ENCODE results near the gene DVL1.
A peak's percentile ranks its signal among the peaks of the same experiment; 100 is the strongest.
"Not testable (repeated sequence)": the region's sequence is repeated elsewhere in the genome, so short reads cannot be mapped to it uniquely, and the experiment has no call there.

DVL1 gene

GRCh38 chr1:1316199-1316598 is 33.0 kb downstream of the DVL1 start:
- H3K14ac ChIP-seq (ENCODE audit: low read length in 2 of 2); H3K4ac ChIP-seq (ENCODE audit: low read depth in 1 of 2, low read length in 2 of 2); H3K23ac ChIP-seq (ENCODE audit: low read length in 2 of 2); H3K9me3 ChIP-seq (ENCODE audit: control insufficient read depth, low read length); H3K4me2 ChIP-seq (ENCODE audit: low read length, poor library complexity, severe bottlenecking); H4K8ac ChIP-seq (ENCODE audit: low read length); H4K91ac ChIP-seq (ENCODE audit: low read length); H3K27ac ChIP-seq (ENCODE audit: low read length, poor library complexity, severe bottlenecking); H3K4me3 ChIP-seq (ENCODE audit: insufficient read depth in 1 of 2, low read depth in 1 of 2, low read length in 2 of 2); DNase-seq; H2AK5ac ChIP-seq (ENCODE audit: low read length, severe bottlenecking); H2AFZ ChIP-seq (ENCODE audit: low read depth, low read length); H3K27me3 ChIP-seq (ENCODE audit: control insufficient read depth in 1 of 2, insufficient read depth in 1 of 2, low read length in 2 of 2); H3K9ac ChIP-seq (ENCODE audit: low read length); H2BK5ac ChIP-seq (ENCODE audit: low read depth, low read length, poor library complexity, severe bottlenecking); H2BK120ac ChIP-seq (ENCODE audit: low read depth, low read length); H2BK15ac ChIP-seq (ENCODE audit: low read depth, poor library complexity, severe bottlenecking); H3K18ac ChIP-seq (ENCODE audit: low read depth in 1 of 2, low read length in 2 of 2); H2BK12ac ChIP-seq (ENCODE audit: low read length in 2 of 2): not testable (repeated sequence)
- peaks cover 33% of the 10 kb centered on the region for H3K4me1 ChIP-seq (ENCODE audit: control insufficient read depth, insufficient read depth, low read depth, low read length)
- 91% methylated on average over 8 of the region's 8 CpGs for WGBS
- peaks cover 65 to 83% of the 10 kb centered on the region in 2 experiments for H3K36me3 ChIP-seq (ENCODE audit: control insufficient read depth in 1 of 2, insufficient read depth in 2 of 2, low read depth in 1 of 2, low read length in 2 of 2)
- H3K79me1 ChIP-seq (replicated peaks; ENCODE audit: low read length, poor library complexity, severe bottlenecking): peaks cover 41% of the 10 kb centered on the region

- no peak overlapping the region for H2BK15ac ChIP-seq (ENCODE audit: low read depth, poor library complexity, severe bottlenecking)
- no peak overlapping the region for H4K8ac ChIP-seq (ENCODE audit: low read length)
- no peak overlapping the region for H2BK5ac ChIP-seq (ENCODE audit: low read depth, low read length, poor library complexity, severe bottlenecking)
- H3K23ac ChIP-seq (ENCODE audit: low read length in 2 of 2): no peak overlapping the region
- H3K4me2 ChIP-seq (ENCODE audit: low read length, poor library complexity, severe bottlenecking): no peak overlapping the region
- 61% methylated on average over 7 of the region's 26 CpGs for WGBS
- H3K4me1 ChIP-seq (ENCODE audit: control insufficient read depth, insufficient read depth, low read depth, low read length): peaks cover 26% of the 10 kb centered on the region
- no peak overlapping the region for H3K4me3 ChIP-seq (ENCODE audit: insufficient read depth in 1 of 2, low read depth in 1 of 2, low read length in 2 of 2)
- no peaks in the 10 kb centered on the region for H3K9me3 ChIP-seq (ENCODE audit: control insufficient read depth, low read length)
- no peak overlapping the region for H3K27ac ChIP-seq (ENCODE audit: low read length, poor library complexity, severe bottlenecking)
- peaks cover 70 to 83% of the 10 kb centered on the region in 2 experiments for H3K36me3 ChIP-seq (ENCODE audit: control insufficient read depth in 1 of 2, insufficient read depth in 2 of 2, low read depth in 1 of 2, low read length in 2 of 2)
- no peak overlapping the region for H3K9ac ChIP-seq (ENCODE audit: low read length)
- no peak overlapping the region for H2BK120ac ChIP-seq (ENCODE audit: low read depth, low read length)
- no peak overlapping the region for H3K14ac ChIP-seq (ENCODE audit: low read length in 2 of 2)
- no peak overlapping the region for H4K91ac ChIP-seq (ENCODE audit: low read length)
- no peak overlapping the region for H3K18ac ChIP-seq (ENCODE audit: low read depth in 1 of 2, low read length in 2 of 2)
- H3K79me1 ChIP-seq (replicated peaks; ENCODE audit: low read length, poor library complexity, severe bottlenecking): peaks cover 42% of the 10 kb centered on the region
- H2AK5ac ChIP-seq (ENCODE audit: low read length, severe bottlenecking): no peak overlapping the region
- no peaks in the 10 kb centered on the region for H3K27me3 ChIP-seq (ENCODE audit: control insufficient read depth in 1 of 2, insufficient read depth in 1 of 2, low read length in 2 of 2)
- H3K4ac ChIP-seq (ENCODE audit: low read depth in 1 of 2, low read length in 2 of 2): no peak overlapping the region
- H2AFZ ChIP-seq (ENCODE audit: low read depth, low read length): no peak overlapping the region
- no peak for DNase-seq
- no peak overlapping the region for H2BK12ac ChIP-seq (ENCODE audit: low read length in 2 of 2)
Observed at GRCh38 chr1:1315435-1315954, 33.7 kb downstream of the DVL1 start.

- Histone ChIP-seq H3K9ac (ENCODE audit: low read length) (no peak overlapping the region), H3K27me3 (ENCODE audit: control insufficient read depth in 1 of 2, insufficient read depth in 1 of 2, low read length in 2 of 2) (no peaks in the 10 kb centered on the region), H3K27ac (ENCODE audit: low read length, poor library complexity, severe bottlenecking) (no peak overlapping the region), H3K36me3 (ENCODE audit: control insufficient read depth in 1 of 2, insufficient read depth in 2 of 2, low read depth in 1 of 2, low read length in 2 of 2) (peaks cover 70 to 83% of the 10 kb centered on the region in 2 experiments), H3K4ac (ENCODE audit: low read depth in 1 of 2, low read length in 2 of 2) (no peak overlapping the region), H3K23ac (ENCODE audit: low read length in 2 of 2) (no peak overlapping the region), H4K91ac (ENCODE audit: low read length) (no peak overlapping the region), H2BK12ac (ENCODE audit: low read length in 2 of 2) (peak overlapping the region in 1 of 2 experiments; percentile 47), H3K9me3 (ENCODE audit: control insufficient read depth, low read length) (no peaks in the 10 kb centered on the region), H2BK5ac (ENCODE audit: low read depth, low read length, poor library complexity, severe bottlenecking) (no peak overlapping the region), H2BK120ac (ENCODE audit: low read depth, low read length) (no peak overlapping the region), H2AFZ (ENCODE audit: low read depth, low read length) (no peak overlapping the region), H3K14ac (ENCODE audit: low read length in 2 of 2) (no peak overlapping the region), H3K18ac (ENCODE audit: low read depth in 1 of 2, low read length in 2 of 2) (no peak overlapping the region), H2BK15ac (ENCODE audit: low read depth, poor library complexity, severe bottlenecking) (no peak overlapping the region), H3K4me1 (ENCODE audit: control insufficient read depth, insufficient read depth, low read depth, low read length) (peaks cover 23% of the 10 kb centered on the region), H3K4me3 (ENCODE audit: insufficient read depth in 1 of 2, low read depth in 1 of 2, low read length in 2 of 2) (no peak overlapping the region), H3K4me2 (ENCODE audit: low read length, poor library complexity, severe bottlenecking) (no peak overlapping the region), H3K79me1 (replicated peaks; ENCODE audit: low read length, poor library complexity, severe bottlenecking) (peaks cover 45% of the 10 kb centered on the region), H2AK5ac (ENCODE audit: low read length, severe bottlenecking) (no peak overlapping the region), H4K8ac (ENCODE audit: low read length) (no peak overlapping the region)
- DNase-seq: no peak
- 95% methylated on average over 23 of the region's 23 CpGs for WGBS
Observed at GRCh38 chr1:1314678-1315335, 34.4 kb downstream of the DVL1 start.

- H2BK12ac ChIP-seq (ENCODE audit: low read length in 2 of 2): no peak overlapping the region
- H3K23ac ChIP-seq (ENCODE audit: low read length in 2 of 2): no peak overlapping the region
- H2BK5ac ChIP-seq (ENCODE audit: low read depth, low read length, poor library complexity, severe bottlenecking): no peak overlapping the region
- H4K8ac ChIP-seq (ENCODE audit: low read length): no peak overlapping the region
- H3K4ac ChIP-seq (ENCODE audit: low read depth in 1 of 2, low read length in 2 of 2): no peak overlapping the region
- no peak overlapping the region for H3K4me3 ChIP-seq (ENCODE audit: insufficient read depth in 1 of 2, low read depth in 1 of 2, low read length in 2 of 2)
- no peak overlapping the region for H2AFZ ChIP-seq (ENCODE audit: low read depth, low read length)
- no peak for DNase-seq
- no peak overlapping the region for H3K27ac ChIP-seq (ENCODE audit: low read length, poor library complexity, severe bottlenecking)
- no peaks in the 10 kb centered on the region for H3K27me3 ChIP-seq (ENCODE audit: control insufficient read depth in 1 of 2, insufficient read depth in 1 of 2, low read length in 2 of 2)
- WGBS: 97% methylated on average over 13 of the region's 15 CpGs
- H4K91ac ChIP-seq (ENCODE audit: low read length): no peak overlapping the region
- H3K4me2 ChIP-seq (ENCODE audit: low read length, poor library complexity, severe bottlenecking): no peak overlapping the region
- H2BK15ac ChIP-seq (ENCODE audit: low read depth, poor library complexity, severe bottlenecking): no peak overlapping the region
- peaks cover 42% of the 10 kb centered on the region for H3K79me1 ChIP-seq (replicated peaks; ENCODE audit: low read length, poor library complexity, severe bottlenecking)
- H3K9ac ChIP-seq (ENCODE audit: low read length): no peak overlapping the region
- no peak overlapping the region for H3K14ac ChIP-seq (ENCODE audit: low read length in 2 of 2)
- H3K4me1 ChIP-seq (ENCODE audit: control insufficient read depth, insufficient read depth, low read depth, low read length): peaks cover 24% of the 10 kb centered on the region
- no peak overlapping the region for H2BK120ac ChIP-seq (ENCODE audit: low read depth, low read length)
- H2AK5ac ChIP-seq (ENCODE audit: low read length, severe bottlenecking): no peak overlapping the region
- peaks cover 66 to 83% of the 10 kb centered on the region in 2 experiments for H3K36me3 ChIP-seq (ENCODE audit: control insufficient read depth in 1 of 2, insufficient read depth in 2 of 2, low read depth in 1 of 2, low read length in 2 of 2)
- H3K9me3 ChIP-seq (ENCODE audit: control insufficient read depth, low read length): no peaks in the 10 kb centered on the region
- no peak overlapping the region for H3K18ac ChIP-seq (ENCODE audit: low read depth in 1 of 2, low read length in 2 of 2)
Observed at GRCh38 chr1:1314237-1314586, 35.0 kb downstream of the DVL1 start.
